ENCODE results near the gene RHEB. TPM values are rescaled to one million over a fixed set of nuclear protein-coding genes. Genes with fewer than 3 reads are reported as not detected.
A peak's percentile ranks its signal among the peaks of the same experiment; 100 is the strongest.

RHEB gene
- total RNA-seq, 1 experiment from 2014 or later = 114 TPM

- H3K27ac Mint-ChIP-seq = no peak overlapping the region
- Histone ChIP-seq H3K4ac (ENCODE audit: low read depth, low read length) (no peak overlapping the region), H3K18ac (ENCODE audit: insufficient read length, low read depth, low read length) (no peak overlapping the region), H3K9me3 (ENCODE audit: control insufficient read depth, low read depth, low read length) (no peaks in the 10 kb centered on the region), H2BK120ac (ENCODE audit: low read depth, low read length, poor library complexity, severe bottlenecking) (no peak overlapping the region), H2BK15ac (ENCODE audit: low read depth, low read length) (no peak overlapping the region), H3K79me1 (ENCODE audit: insufficient read depth, low read depth, low read length, poor library complexity, severe bottlenecking) (peaks cover 6% of the 10 kb centered on the region), H4K8ac (replicated peaks; ENCODE audit: insufficient read length, low read depth, low read length) (no peak overlapping the region), H4K91ac (ENCODE audit: insufficient read length, low read depth, low read length) (no peak overlapping the region), H3K27me3 (ENCODE audit: insufficient read depth, low read length) (no peaks in the 10 kb centered on the region), H3K27ac (ENCODE audit: insufficient read length, low read depth, low read length) (no peak overlapping the region), H3K4me1 (ENCODE audit: insufficient read depth, low read length) (peaks cover 12% of the 10 kb centered on the region; the same call in 1 of the 2 replicates), H2AK5ac (ENCODE audit: insufficient read length, low read length) (no peak overlapping the region), H3K56ac (ENCODE audit: insufficient read length, low read depth, low read length) (no peak overlapping the region), H3K9ac (ENCODE audit: extremely low read depth, insufficient read length, low read length) (no peak overlapping the region), H3K4me2 (ENCODE audit: insufficient read depth, insufficient read length, low read length) (no peak overlapping the region), H2AFZ (ENCODE audit: low read length) (no peak overlapping the region), H3K79me2 (ENCODE audit: insufficient read depth, low read length) (peaks cover 65% of the 10 kb centered on the region; the same call in 1 of the 2 replicates), H2BK5ac (ENCODE audit: insufficient read length, low read length) (no peak overlapping the region), H3K23me2 (ENCODE audit: insufficient read length, low read depth, low read length, poor library complexity, severe bottlenecking) (no peaks in the 10 kb centered on the region), H2BK12ac (ENCODE audit: insufficient read length, low read depth, low read length) (no peak overlapping the region), H4K20me1 (ENCODE audit: control insufficient read depth, insufficient read depth, insufficient read length) (no peaks in the 10 kb centered on the region), H3K23ac (ENCODE audit: insufficient read length, low read depth, low read length) (no peak overlapping the region), H3T11ph (ENCODE audit: low read length) (no peak overlapping the region), H3K14ac (ENCODE audit: insufficient read depth, low read length) (no peak overlapping the region), H4K5ac (ENCODE audit: insufficient read length, low read depth, low read length) (no peak overlapping the region), H2BK20ac (ENCODE audit: low read depth, low read length, poor library complexity, severe bottlenecking) (no peak overlapping the region)
- no peak for TF ChIP-seq CTCF (conservative IDR thresholded peaks at IDR 0.05)
- no peaks in the 10 kb centered on the region for H3K27me3 Mint-ChIP-seq (ENCODE audit: low read depth)
- H3K4me3 Mint-ChIP-seq = peak overlapping the region in 1 of 2 experiments; percentile 31; a peak in 1 of 5 replicates
- H3K36me3 Mint-ChIP-seq (ENCODE audit: insufficient read depth in 1 of 3, low read depth in 3 of 3) = peaks cover 0 to 7% (median 3%) of the 10 kb centered on the region in 3 experiments; a peak in 3 of 7 replicates
- WGBS (ENCODE audit: extremely low coverage, insufficient read length, low lambda C conversion rate) = no CpG with 5 or more reads among the region's 7 CpGs
- H3K4me1 Mint-ChIP-seq = peaks cover 62 to 66% of the 10 kb centered on the region in 2 experiments
- DNase-seq = no peak
- H3K9me3 Mint-ChIP-seq = no peaks in the 10 kb centered on the region
These were observed 15.6 kb downstream of the RHEB start for GRCh38 chr7:151503902-151504714.

Measured in H9 (cell line).